Skeletal muscle satellite cell (primary cell): ENCODE measurements around the gene ADGRL3.

Experiments
- H3K27me3 ChIP-seq: 2 replicates; pipeline ENCODE4 v1.7.0; 2013; ENCODE audit warnings: low read length; ENCODE audit not compliant: control insufficient read depth, insufficient read depth
- H3K36me3 ChIP-seq: 2 replicates; pipeline ENCODE4 v1.7.0; 2013; ENCODE audit warnings: mild to moderate bottlenecking, control low read depth, low read length; ENCODE audit not compliant: insufficient read depth
- H3K4me1 ChIP-seq: 2 replicates; pipeline ENCODE4 v1.7.0; 2013; ENCODE audit warnings: low read length; ENCODE audit not compliant: control insufficient read depth, insufficient read depth
- H3K4me2 ChIP-seq: 2 replicates; pipeline ENCODE4 v1.7.0; 2013; ENCODE audit warnings: mild to moderate bottlenecking, low read length
- H3K4me3 ChIP-seq: 2 replicates; pipeline ENCODE4 v1.7.0; 2013; ENCODE audit warnings: low read length
- H3K9ac ChIP-seq: 2 replicates; pipeline ENCODE4 v1.7.0; 2013; ENCODE audit warnings: mild to moderate bottlenecking, low read depth, low read length, moderate library complexity
- H3K9me3 ChIP-seq: replicated peaks from 2 replicates; pipeline ENCODE4 v1.7.0; 2013; ENCODE audit warnings: mild to moderate bottlenecking, control low read depth, low read length

Gene ADGRL3

GRCh38 chr4:61428950-61429349 is 228.8 kb downstream of the ADGRL3 start:
- Histone ChIP-seq H3K27me3 (no peaks in the 10 kb centered on the region), H3K4me2 (no peak overlapping the region), H3K4me3 (no peak overlapping the region), H3K36me3 (no peaks in the 10 kb centered on the region), H3K4me1 (no peaks in the 10 kb centered on the region), H3K9ac (no peak overlapping the region), H3K9me3 (no peaks in the 10 kb centered on the region)

- H3K4me3 ChIP-seq: no peak overlapping the region
- H3K27me3 ChIP-seq: no peaks in the 10 kb centered on the region
- H3K9me3 ChIP-seq: no peaks in the 10 kb centered on the region
- no peaks in the 10 kb centered on the region for H3K36me3 ChIP-seq
- H3K4me1 ChIP-seq: no peaks in the 10 kb centered on the region
- no peak overlapping the region for H3K9ac ChIP-seq
- H3K4me2 ChIP-seq: no peak overlapping the region
These were observed 231.0 kb downstream of the ADGRL3 start for GRCh38 chr4:61431131-61431530.

DNA sequence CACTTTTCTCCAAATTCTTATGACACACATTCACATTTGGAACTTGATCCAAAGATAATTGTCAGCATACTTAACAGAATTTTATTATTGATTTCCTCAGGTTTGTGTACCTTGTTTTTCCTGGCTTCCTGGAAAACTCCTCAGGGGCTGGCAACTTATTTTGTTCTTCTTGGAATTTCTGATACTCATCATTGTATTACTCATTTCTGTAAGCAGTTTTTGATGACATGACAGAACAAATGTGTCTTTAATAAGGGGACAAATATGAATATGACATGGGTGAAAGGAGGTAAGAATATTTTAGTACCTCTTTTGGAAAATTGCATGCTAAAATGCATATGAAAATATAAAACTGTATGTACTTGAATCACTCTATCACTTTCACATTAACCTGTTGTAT is 237.8 kb downstream of the ADGRL3 start:
- no peaks in the 10 kb centered on the region for H3K36me3 ChIP-seq
- H3K4me3 ChIP-seq: no peak overlapping the region
- peaks cover 10% of the 10 kb centered on the region for H3K4me1 ChIP-seq
- H3K4me2 ChIP-seq: no peak overlapping the region
- no peaks in the 10 kb centered on the region for H3K27me3 ChIP-seq
- no peak overlapping the region for H3K9ac ChIP-seq
- no peaks in the 10 kb centered on the region for H3K9me3 ChIP-seq

- no peaks in the 10 kb centered on the region for H3K27me3 ChIP-seq
- no peak overlapping the region for H3K4me2 ChIP-seq
- no peak overlapping the region for H3K4me3 ChIP-seq
- peaks cover 27% of the 10 kb centered on the region for H3K4me1 ChIP-seq
- no peaks in the 10 kb centered on the region for H3K9me3 ChIP-seq
- no peaks in the 10 kb centered on the region for H3K36me3 ChIP-seq
- no peak overlapping the region for H3K9ac ChIP-seq
These were observed 240.2 kb downstream of the ADGRL3 start for GRCh38 chr4:61440321-61440720.

GRCh38 chr4:61442936-61443335 is 242.8 kb downstream of the ADGRL3 start:
- H3K4me1 ChIP-seq: peaks cover 27% of the 10 kb centered on the region
- no peak overlapping the region for H3K4me3 ChIP-seq
- no peaks in the 10 kb centered on the region for H3K27me3 ChIP-seq
- no peaks in the 10 kb centered on the region for H3K36me3 ChIP-seq
- H3K9me3 ChIP-seq: no peaks in the 10 kb centered on the region
- peak overlapping the region; percentile 72 for H3K9ac ChIP-seq
- no peak overlapping the region for H3K4me2 ChIP-seq

DNA sequence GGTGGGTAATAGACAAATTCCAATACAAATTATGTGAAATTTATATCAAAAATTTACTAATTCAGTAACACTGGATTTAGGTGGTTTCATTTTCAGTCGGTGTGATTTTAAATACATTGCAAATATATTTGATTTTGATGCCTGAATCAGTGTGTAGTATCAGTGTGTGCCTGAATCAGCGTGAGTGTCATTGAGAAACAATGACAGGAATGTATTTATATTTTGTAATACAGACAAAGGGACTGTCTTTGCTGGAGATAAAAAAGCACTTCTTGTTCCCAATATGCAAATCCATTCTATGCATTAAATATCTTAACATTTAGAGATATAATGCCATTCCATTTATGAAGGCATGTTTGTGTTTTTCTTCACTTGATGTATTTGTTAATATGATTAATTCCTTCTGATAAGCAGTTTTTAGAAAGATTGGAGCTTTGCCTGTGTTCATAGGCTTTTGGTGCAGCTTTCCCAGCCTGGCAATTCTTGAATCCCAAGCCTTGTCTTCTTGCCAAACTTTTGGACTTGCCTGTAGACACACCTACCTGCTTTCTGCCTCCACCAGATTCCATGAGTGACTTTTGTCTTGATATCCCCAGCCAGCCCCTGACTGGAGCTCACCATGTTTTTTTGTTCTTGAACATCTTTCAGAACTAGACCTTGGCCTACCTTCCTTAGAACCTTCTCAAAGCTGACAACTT is 243.8 kb downstream of the ADGRL3 start:
- H3K4me3 ChIP-seq: peak overlapping the region; percentile 50

DNA sequence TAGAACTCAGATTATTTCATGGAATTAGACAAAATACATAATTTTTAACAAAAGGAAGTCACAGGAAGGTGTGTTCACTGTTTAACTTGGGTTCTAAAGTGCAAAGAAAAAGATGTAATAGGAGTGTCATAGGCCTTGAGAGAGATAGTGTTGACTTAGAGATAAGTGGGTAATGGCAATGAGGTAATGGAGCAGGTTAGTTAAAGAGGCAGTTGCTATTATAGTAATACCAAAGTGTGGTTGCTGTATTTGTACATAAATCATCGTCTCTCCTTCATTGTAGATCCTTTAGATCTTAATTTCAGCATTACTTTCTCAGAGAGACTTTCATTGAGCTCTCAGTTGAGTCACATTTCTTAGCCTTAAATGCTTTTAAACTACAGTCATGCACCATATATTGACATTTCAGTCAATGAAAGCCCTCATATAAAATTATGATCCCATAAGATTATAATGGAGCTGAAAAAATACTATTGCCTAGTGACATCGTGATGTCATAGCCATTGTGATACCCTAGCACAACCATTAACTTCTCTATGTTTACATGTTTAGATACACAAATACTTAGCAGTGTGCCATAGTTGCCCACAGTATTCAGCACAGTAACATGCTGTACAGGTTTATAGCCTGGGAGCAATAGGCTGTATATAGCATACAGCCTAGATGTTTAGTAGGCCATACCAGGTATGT is 245.4 kb downstream of the ADGRL3 start:
- Histone ChIP-seq H3K36me3 (no peaks in the 10 kb centered on the region), H3K4me3 (no peak overlapping the region), H3K4me2 (no peak overlapping the region), H3K9ac (no peak overlapping the region), H3K27me3 (no peaks in the 10 kb centered on the region), H3K4me1 (peaks cover 27% of the 10 kb centered on the region), H3K9me3 (no peaks in the 10 kb centered on the region)

More for the DNA sequence above, 243.8 kb downstream of the ADGRL3 start:
- Histone ChIP-seq H3K9ac (peak overlapping the region; percentile 72), H3K4me2 (peak overlapping the region; percentile 74), H3K9me3 (no peaks in the 10 kb centered on the region), H3K27me3 (no peaks in the 10 kb centered on the region), H3K4me1 (peaks cover 27% of the 10 kb centered on the region), H3K36me3 (no peaks in the 10 kb centered on the region)

GRCh38 chr4:61446941-61447340 is 246.8 kb downstream of the ADGRL3 start:
- H3K9ac ChIP-seq: no peak overlapping the region
- no peaks in the 10 kb centered on the region for H3K9me3 ChIP-seq
- H3K4me2 ChIP-seq: no peak overlapping the region
- H3K4me1 ChIP-seq: peaks cover 26% of the 10 kb centered on the region
- H3K36me3 ChIP-seq: no peaks in the 10 kb centered on the region
- H3K4me3 ChIP-seq: no peak overlapping the region
- H3K27me3 ChIP-seq: no peaks in the 10 kb centered on the region

- H3K27me3 ChIP-seq: no peaks in the 10 kb centered on the region
- peaks cover 17% of the 10 kb centered on the region for H3K4me1 ChIP-seq
- no peaks in the 10 kb centered on the region for H3K9me3 ChIP-seq
- no peak overlapping the region for H3K9ac ChIP-seq
- no peak overlapping the region for H3K4me2 ChIP-seq
- no peak overlapping the region for H3K4me3 ChIP-seq
- no peaks in the 10 kb centered on the region for H3K36me3 ChIP-seq
These were observed 247.8 kb downstream of the ADGRL3 start for GRCh38 chr4:61447918-61448317.

GRCh38 chr4:61451935-61452334 is 251.8 kb downstream of the ADGRL3 start:
- no peaks in the 10 kb centered on the region for H3K36me3 ChIP-seq
- no peaks in the 10 kb centered on the region for H3K27me3 ChIP-seq
- H3K9me3 ChIP-seq: no peaks in the 10 kb centered on the region
- H3K4me1 ChIP-seq: no peaks in the 10 kb centered on the region
- H3K4me3 ChIP-seq: no peak overlapping the region
- H3K4me2 ChIP-seq: no peak overlapping the region
- no peak overlapping the region for H3K9ac ChIP-seq

DNA sequence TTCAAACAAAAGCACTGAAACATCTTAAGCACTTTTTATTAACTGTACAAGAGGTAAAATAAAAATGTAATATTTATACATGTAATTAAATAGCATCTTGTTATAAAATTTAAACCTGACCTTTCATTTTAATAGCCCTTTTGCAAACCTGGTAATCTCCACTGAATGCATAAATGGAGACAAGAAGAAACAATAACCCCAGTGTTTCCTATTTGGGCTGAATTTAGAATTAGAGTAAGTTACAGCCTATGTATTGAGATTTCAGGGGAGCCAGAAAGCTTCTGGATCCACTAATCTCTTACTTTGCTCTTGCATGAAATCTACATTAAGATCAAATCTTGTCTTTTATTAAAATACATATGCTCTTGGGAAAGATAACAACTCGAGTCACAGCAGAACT is 261.8 kb downstream of the ADGRL3 start:
- H3K9ac ChIP-seq: peak overlapping the region; percentile 17
- no peaks in the 10 kb centered on the region for H3K27me3 ChIP-seq
- H3K4me1 ChIP-seq: peaks cover 15% of the 10 kb centered on the region
- H3K4me2 ChIP-seq: peak overlapping the region; percentile 53
- no peaks in the 10 kb centered on the region for H3K36me3 ChIP-seq
- no peak overlapping the region for H3K4me3 ChIP-seq
- no peaks in the 10 kb centered on the region for H3K9me3 ChIP-seq
